Upper lobe of right lung (tissue), 1 donor: ENCODE results near the gene ATG9A. TPM values are rescaled to one million over a fixed set of nuclear protein-coding genes. Genes with fewer than 3 reads are reported as not detected.
A peak's percentile ranks its signal among the peaks of the same experiment; 100 is the strongest.

Experiments
- ATAC-seq: fragments of 200-7000 bp; cut with Tn5 transposase; one replicate; pipeline ENCODE4 v1.9.1; 2020; ENCODE audit warnings: mild to moderate bottlenecking, moderate library complexity
- DNase-seq: peaks from one replicate; pipeline ENCODE4 v3.0.0-alpha.2; 2020
- H3K27ac ChIP-seq: fragments of 200-600 bp; one replicate; pipeline ENCODE4 v1.8.0; 2022
- H3K27me3 ChIP-seq: fragments of 200-600 bp; one replicate; pipeline ENCODE4 v1.8.0; 2022; ENCODE audit warnings: mild to moderate bottlenecking
- H3K36me3 ChIP-seq: fragments of 200-600 bp; one replicate; pipeline ENCODE4 v1.8.0; 2022
- H3K4me1 ChIP-seq: fragments of 200-600 bp; one replicate; pipeline ENCODE4 v1.8.0; 2022
- H3K4me3 ChIP-seq: fragments of 200-600 bp; one replicate; pipeline ENCODE4 v1.8.0; 2022; ENCODE audit warnings: mild to moderate bottlenecking
- H3K9me3 ChIP-seq: fragments of 200-600 bp; one replicate; pipeline ENCODE4 v1.8.0; 2022
- intact Hi-C: fragments of 100-400 bp; cut with DNase I; formaldehyde crosslinking; loops from one replicate; pipeline ENCODE4 v1.11.0; 2022
- total RNA-seq: library from RNA; stranded (reverse); fragmentation: NEBNext Ultra II Directional; extraction: Animal tissue kit (Norgen Biotek cat#: 25700); gene quantifications from one replicate; pipeline ENCODE4 v1.2.1, GENCODE V29; 2021
- TF ChIP-seq, protein P1 (sequence below): fragments of 200-600 bp; IDR thresholded peaks from one replicate; pipeline ENCODE4 v1.8.0; 2022; ENCODE audit warnings: antibody characterized with exemption
- donor health status: DM: no; HTN: yes; CAD: no; lungs with severe emphysema.

ATG9A gene
- total RNA-seq, 1 donor from 2014 or later: 48.2 TPM

DNA sequence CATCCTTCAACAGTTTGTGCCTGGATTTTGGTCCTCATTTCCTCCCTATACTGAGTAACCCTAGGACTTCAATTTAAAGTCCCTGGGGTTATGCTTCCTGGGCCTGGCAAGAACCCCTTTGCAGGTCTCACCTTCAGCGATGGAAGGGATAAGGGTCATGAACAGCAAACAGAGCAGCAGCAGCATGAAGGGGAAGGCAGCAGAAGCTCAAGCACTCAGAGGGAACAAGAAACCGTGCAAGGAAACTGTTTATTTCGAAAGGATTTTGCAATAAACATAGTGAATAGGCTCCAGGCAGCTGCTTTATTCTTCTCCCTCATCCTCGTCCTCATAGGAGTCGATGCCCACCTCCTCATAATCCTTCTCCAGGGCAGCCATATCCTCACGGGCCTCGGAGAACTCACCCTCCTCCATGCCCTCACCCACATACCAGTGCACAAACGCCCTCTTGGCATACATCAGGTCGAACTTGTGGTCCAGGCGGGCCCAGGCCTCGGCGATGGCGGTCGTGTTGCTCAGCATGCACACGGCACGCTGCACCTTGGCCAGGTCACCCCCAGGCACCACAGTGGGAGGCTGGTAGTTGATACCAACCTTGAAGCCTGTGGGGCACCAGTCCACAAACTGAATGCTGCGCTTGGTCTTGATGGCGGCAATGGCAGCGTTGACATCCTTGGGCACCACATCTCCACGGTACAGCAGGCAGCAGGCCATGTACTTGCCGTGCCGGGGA is 20.8 kb upstream of the ATG9A start:
- H3K27ac ChIP-seq: peak overlapping the region; percentile 91
- intact Hi-C loops: no loop called here
- TF ChIP-seq, protein P1, sequence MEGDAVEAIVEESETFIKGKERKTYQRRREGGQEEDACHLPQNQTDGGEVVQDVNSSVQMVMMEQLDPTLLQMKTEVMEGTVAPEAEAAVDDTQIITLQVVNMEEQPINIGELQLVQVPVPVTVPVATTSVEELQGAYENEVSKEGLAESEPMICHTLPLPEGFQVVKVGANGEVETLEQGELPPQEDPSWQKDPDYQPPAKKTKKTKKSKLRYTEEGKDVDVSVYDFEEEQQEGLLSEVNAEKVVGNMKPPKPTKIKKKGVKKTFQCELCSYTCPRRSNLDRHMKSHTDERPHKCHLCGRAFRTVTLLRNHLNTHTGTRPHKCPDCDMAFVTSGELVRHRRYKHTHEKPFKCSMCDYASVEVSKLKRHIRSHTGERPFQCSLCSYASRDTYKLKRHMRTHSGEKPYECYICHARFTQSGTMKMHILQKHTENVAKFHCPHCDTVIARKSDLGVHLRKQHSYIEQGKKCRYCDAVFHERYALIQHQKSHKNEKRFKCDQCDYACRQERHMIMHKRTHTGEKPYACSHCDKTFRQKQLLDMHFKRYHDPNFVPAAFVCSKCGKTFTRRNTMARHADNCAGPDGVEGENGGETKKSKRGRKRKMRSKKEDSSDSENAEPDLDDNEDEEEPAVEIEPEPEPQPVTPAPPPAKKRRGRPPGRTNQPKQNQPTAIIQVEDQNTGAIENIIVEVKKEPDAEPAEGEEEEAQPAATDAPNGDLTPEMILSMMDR: no peak
- H3K9me3 ChIP-seq: no peaks in the 10 kb centered on the region
- DNase-seq (no peak), ATAC-seq (no peak)
- peak overlapping the region; percentile 36 for H3K4me3 ChIP-seq
- no peaks in the 10 kb centered on the region for H3K27me3 ChIP-seq
- peaks cover 19% of the 10 kb centered on the region for H3K36me3 ChIP-seq
- peaks cover 65% of the 10 kb centered on the region for H3K4me1 ChIP-seq

DNA sequence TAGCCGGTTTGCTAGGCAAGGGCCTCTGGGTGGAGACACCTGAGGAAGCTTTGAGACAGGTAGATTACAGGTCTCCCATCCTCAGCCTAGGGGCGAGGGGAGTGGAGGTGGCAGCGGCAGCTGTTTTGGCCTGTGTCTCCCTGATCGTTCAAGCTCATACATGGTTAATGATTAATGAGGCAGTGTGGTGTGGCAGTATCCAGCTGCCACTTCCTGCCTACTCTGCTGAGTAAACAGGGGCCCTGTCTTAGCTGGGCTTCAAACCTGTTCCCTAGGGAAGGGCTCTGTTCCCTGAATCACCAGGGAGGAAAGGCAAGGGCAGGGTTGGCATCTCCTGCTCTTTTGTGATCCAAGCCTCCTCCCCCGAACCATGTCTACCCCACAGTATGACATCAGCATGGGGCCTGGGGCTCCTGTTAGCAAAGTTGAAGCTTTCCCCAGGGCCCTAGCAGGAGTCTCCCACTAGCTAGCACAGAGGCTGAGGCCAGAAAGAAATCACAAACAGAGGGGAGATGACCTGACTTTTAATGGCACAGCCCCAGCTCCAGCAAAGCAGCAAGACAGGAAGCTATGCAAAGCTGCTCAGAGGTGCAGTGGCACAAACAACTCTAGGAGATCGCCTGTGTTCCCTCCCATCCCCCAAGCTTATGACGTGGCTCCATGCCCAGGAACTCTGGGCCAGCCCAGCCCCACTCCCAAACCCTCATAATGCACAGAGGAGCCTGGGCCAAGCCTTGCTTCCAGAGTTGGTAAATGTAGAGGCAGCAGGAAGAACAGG is 20.0 kb upstream of the ATG9A start:
- ATAC-seq: peak; percentile 58
- intact Hi-C loops: no loop called here
- Histone ChIP-seq H3K4me3 (peak overlapping the region; percentile 36), H3K36me3 (peaks cover 19% of the 10 kb centered on the region), H3K9me3 (no peaks in the 10 kb centered on the region), H3K27me3 (no peaks in the 10 kb centered on the region), H3K27ac (peak overlapping the region; percentile 91), H3K4me1 (peaks cover 69% of the 10 kb centered on the region)
- TF ChIP-seq, protein P1: no peak
- peak; percentile 89 for DNase-seq

DNA sequence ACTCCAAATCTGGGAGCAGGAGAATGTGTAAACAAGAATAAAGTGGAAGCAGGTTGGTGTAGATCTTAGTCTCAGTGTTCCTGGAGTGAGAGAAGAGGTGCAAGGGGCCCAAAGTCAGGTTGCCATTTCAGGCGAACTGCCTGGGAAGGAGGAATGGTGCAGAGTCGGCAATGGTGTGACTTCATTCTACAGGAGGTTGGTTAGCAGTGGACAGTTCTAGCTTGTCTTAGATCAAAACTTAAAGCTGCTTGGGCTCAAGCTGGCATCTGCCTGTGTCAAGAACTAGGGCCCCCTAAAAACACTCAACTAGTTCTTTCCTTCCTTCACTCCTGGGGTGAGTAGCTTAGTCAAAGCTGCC is 19.4 kb upstream of the ATG9A start:
- no peaks in the 10 kb centered on the region for H3K9me3 ChIP-seq
- peaks cover 19% of the 10 kb centered on the region for H3K36me3 ChIP-seq
- peak overlapping the region; percentile 36 for H3K4me3 ChIP-seq
- no peak for DNase-seq
- peak overlapping the region; percentile 91 for H3K27ac ChIP-seq
- TF ChIP-seq, protein P1: no peak
- no peak for ATAC-seq
- H3K4me1 ChIP-seq: peaks cover 68% of the 10 kb centered on the region
- intact Hi-C loops: no loop called here
- H3K27me3 ChIP-seq: no peaks in the 10 kb centered on the region

DNA sequence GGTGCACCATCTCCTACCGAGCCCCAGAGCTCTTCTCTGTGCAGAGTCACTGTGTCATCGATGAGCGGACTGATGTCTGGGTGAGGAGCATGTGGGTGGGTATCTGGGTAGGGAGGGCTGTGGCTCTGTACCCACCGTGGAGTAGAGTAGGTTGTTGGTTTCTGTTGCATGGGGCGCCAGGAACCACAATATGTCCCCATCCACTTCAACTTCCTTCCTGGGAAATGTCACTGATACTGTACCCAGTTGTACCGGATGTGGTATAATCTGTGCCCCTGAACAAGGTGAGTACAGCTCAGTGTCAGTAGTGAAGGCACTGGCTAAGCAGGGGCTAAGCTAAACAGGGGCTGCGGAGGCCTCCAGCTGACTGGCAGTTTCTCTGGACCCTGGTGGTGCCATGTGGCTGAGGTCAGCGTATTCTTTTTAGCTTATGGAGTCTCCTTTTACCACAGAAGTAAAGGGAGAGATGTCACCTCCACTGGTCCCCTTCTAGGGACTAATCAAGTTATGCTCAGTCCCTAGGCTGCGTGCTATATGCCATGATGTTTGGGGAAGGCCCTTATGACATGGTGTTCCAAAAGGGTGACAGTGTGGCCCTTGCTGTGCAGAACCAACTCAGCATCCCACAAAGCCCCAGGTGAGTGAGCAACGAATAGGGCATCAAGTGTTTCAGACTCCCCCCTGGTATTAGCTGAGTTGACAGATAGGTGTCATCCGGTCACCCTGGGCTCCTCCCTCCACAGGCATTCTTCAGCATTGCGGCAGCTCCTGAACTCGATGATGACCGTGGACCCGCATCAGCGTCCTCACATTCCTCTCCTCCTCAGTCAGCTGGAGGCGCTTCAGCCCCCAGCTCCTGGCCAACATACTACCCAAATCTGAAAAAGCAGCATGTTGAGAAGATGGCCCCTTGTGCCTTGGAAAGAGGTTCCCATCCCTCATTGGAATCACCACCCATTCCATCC is 18.5 kb upstream of the ATG9A start:
- H3K27ac ChIP-seq: peak overlapping the region; percentile 96
- ATAC-seq (peak; percentile 1), DNase-seq (no peak)
- TF ChIP-seq, protein P1: no peak
- no peak overlapping the region for H3K4me3 ChIP-seq
- H3K9me3 ChIP-seq: no peaks in the 10 kb centered on the region
- H3K4me1 ChIP-seq: peaks cover 68% of the 10 kb centered on the region
- intact Hi-C loops: no loop called here
- no peaks in the 10 kb centered on the region for H3K27me3 ChIP-seq
- peaks cover 19% of the 10 kb centered on the region for H3K36me3 ChIP-seq

DNA sequence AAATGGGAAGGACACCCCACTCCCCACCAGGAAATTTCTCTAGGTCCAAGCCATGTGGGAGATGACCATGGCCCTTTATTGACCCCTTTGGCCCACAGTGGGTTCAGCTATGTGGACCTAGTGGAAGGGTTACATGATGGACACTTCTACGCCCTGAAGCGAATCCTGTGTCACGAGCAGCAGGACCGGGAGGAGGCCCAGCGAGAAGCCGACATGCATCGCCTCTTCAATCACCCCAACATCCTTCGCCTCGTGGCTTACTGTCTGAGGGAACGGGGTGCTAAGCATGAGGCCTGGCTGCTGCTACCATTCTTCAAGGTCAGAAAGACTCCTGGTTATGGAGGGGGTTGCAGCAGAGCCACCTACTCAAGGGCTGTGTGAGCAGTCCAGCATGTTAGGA is 17.1 kb upstream of the ATG9A start:
- no peaks in the 10 kb centered on the region for H3K27me3 ChIP-seq
- intact Hi-C loops: no loop called here
- DNase-seq (no peak), ATAC-seq (no peak)
- H3K9me3 ChIP-seq: no peaks in the 10 kb centered on the region
- H3K27ac ChIP-seq: peak overlapping the region; percentile 96
- peaks cover 56% of the 10 kb centered on the region for H3K4me1 ChIP-seq
- peak overlapping the region; percentile 98 for H3K4me3 ChIP-seq
- peaks cover 19% of the 10 kb centered on the region for H3K36me3 ChIP-seq
- TF ChIP-seq, protein P1: no peak
